HG02571 (cell line): ENCODE data around the gene HSD17B11.
"Not testable (repeated sequence)": the region's sequence is repeated elsewhere in the genome, so short reads cannot be mapped to it uniquely, and the experiment has no call there.

ENCODE experiments used
- ATAC-seq: cut with Tn5 transposase; IDR thresholded peaks from one replicate; pipeline ENCODE4 v1.9.1; 2021; ENCODE audit warnings: mild to moderate bottlenecking, moderate library complexity; ENCODE audit not compliant: unreplicated experiment

Gene HSD17B11

GRCh38 chr4:87310691-87311335, 80.2 kb downstream of the HSD17B11 start:
- ATAC-seq = no peak

- no peak for ATAC-seq
These were observed 81.4 kb downstream of the HSD17B11 start for GRCh38 chr4:87309625-87310024.

GRCh38 chr4:87306056-87306455, 84.9 kb downstream of the HSD17B11 start:
- ATAC-seq = no peak

GRCh38 chr4:87305562-87305961, 85.4 kb downstream of the HSD17B11 start:
- ATAC-seq = no peak

- ATAC-seq = no peak
These were observed 86.1 kb downstream of the HSD17B11 start for GRCh38 chr4:87304745-87305432.

GRCh38 chr4:87299898-87300297, 91.1 kb downstream of the HSD17B11 start:
- no peak for ATAC-seq

- no peak for ATAC-seq
These were observed 92.6 kb downstream of the HSD17B11 start for GRCh38 chr4:87298362-87298761.

GRCh38 chr4:87294911-87295310, 96.1 kb downstream of the HSD17B11 start:
- ATAC-seq = not testable (repeated sequence)

- not testable (repeated sequence) for ATAC-seq
These were observed 97.1 kb downstream of the HSD17B11 start for GRCh38 chr4:87293889-87294288.

- ATAC-seq = no peak
These were observed 104.0 kb downstream of the HSD17B11 start for GRCh38 chr4:87286970-87287369.
